Activated naive CD8-positive, alpha-beta T cell treated with anti-CD3 and anti-CD28 coated beads, Interleukin-2, amount 50 U/mL, for 24 hours (primary cell): ENCODE results near the gene CCR5.
A peak's percentile ranks its signal among the peaks of the same experiment; 100 is the strongest.

Experiments used
- ATAC-seq: fragments of 150-1000 bp; cut with Tn5 transposase; one replicate; pipeline ENCODE4 v1.10.0; 2021
- DNase-seq: peaks from one replicate; pipeline ENCODE4 v3.0.0; 2021
- H3K27ac Mint-ChIP-seq: one replicate; pipeline ENCODE4 v1.8.0; 2021; ENCODE audit warnings: mild to moderate bottlenecking, mixed read lengths
- H3K27me3 Mint-ChIP-seq: one replicate; pipeline ENCODE4 v1.8.0; 2021; ENCODE audit warnings: mixed read lengths
- H3K36me3 Mint-ChIP-seq: one replicate; pipeline ENCODE4 v1.8.0; 2021; ENCODE audit warnings: low read depth, mixed read lengths
- H3K4me1 Mint-ChIP-seq: one replicate; pipeline ENCODE4 v1.8.0; 2021; ENCODE audit warnings: mixed read lengths
- H3K4me3 Mint-ChIP-seq: one replicate; pipeline ENCODE4 v1.8.0; 2021; ENCODE audit warnings: mild to moderate bottlenecking, moderate library complexity, mixed read lengths
- H3K9me3 Mint-ChIP-seq: one replicate; pipeline ENCODE4 v1.8.0; 2021; ENCODE audit warnings: mixed read lengths

CCR5 gene

GRCh38 chr3:46353090-46353489 lies 17.7 kb upstream of the CCR5 start:
- Mint-ChIP-seq H3K9me3 (peaks cover 7% of the 10 kb centered on the region), H3K4me1 (peaks cover 65% of the 10 kb centered on the region), H3K36me3 (peaks cover 2% of the 10 kb centered on the region), H3K27ac (peak overlapping the region; percentile 25), H3K27me3 (peaks cover 29% of the 10 kb centered on the region), H3K4me3 (no peak overlapping the region)
- DNase-seq (no peak), ATAC-seq (no peak)

DNA sequence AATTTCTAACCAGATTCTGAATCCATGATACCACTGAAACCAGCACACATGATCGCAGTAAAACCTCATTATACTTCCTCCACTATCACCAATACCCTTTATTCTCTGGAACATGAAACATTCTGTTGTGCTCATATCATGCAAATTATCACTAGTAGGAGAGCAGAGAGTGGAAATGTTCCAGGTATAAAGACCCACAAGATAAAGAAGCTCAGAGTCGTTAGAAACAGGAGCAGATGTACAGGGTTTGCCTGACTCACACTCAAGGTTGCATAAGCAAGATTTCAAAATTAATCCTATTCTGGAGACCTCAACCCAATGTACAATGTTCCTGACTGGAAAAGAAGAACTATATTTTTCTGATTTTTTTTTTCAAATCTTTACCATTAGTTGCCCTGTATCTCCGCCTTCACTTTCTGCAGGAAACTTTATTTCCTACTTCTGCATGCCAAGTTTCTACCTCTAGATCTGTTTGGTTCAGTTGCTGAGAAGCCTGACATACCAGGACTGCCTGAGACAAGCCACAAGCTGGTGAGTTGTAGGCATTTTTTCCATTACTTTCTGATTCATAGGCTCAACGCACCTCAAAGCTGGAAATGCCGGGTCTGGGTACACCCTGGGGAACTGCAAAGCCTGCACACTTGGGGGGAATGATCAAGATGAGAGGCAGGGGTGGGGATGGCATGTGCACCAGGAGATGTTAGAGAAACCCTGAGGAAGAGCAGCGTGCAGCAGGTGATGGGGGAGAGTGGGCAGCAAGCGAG lies 16.9 kb upstream of the CCR5 start, which contains the start of gene CCR2:
Gene CCR2, plus strand, starts transcription at position 465 of the 764 bp plus-strand sequence. CDS start 3,417 bp downstream, outside the sequence.
- H3K27me3 Mint-ChIP-seq: peaks cover 29% of the 10 kb centered on the region
- peak within 1 kb of the TSS; percentile 37 for H3K4me3 Mint-ChIP-seq
- DNase-seq (peak; percentile 26), ATAC-seq (peak; percentile 92)
- H3K27ac Mint-ChIP-seq: peak within 1 kb of the TSS; percentile 82
- peaks cover 62% of the 10 kb centered on the region for H3K4me1 Mint-ChIP-seq
- H3K9me3 Mint-ChIP-seq: peaks cover 1% of the 10 kb centered on the region
- peaks cover under 1% of the 10 kb centered on the region for H3K36me3 Mint-ChIP-seq

- peak overlapping the region; percentile 82 for H3K27ac Mint-ChIP-seq
- H3K4me1 Mint-ChIP-seq: peaks cover 58% of the 10 kb centered on the region
- no peaks in the 10 kb centered on the region for H3K9me3 Mint-ChIP-seq
- H3K36me3 Mint-ChIP-seq: no peaks in the 10 kb centered on the region
- H3K27me3 Mint-ChIP-seq: peaks cover 29% of the 10 kb centered on the region
- no peak overlapping the region for H3K4me3 Mint-ChIP-seq
- DNase-seq: no peak
- ATAC-seq: peak; percentile 9
Observed at GRCh38 chr3:46354478-46354877, 16.3 kb upstream of the CCR5 start.

DNA sequence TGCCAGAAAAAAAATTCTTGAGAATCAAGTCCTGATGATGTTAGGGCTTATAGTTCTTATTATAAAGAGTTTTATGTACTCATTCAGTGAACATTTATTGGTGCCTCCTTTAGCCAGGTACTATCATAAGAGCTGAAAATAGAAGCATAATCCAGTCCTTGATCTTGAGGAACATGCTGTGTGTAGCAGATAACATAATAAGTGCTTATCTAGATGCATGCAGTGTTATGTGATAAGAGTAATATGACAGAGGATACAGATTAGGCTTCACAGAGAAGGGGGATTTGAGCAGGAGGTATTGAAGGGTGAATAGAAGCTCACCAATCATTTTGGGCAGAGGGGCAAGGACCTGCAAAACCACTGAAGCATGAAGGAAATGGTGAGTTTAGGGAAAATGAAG lies 15.8 kb upstream of the CCR5 start:
- ATAC-seq: no peak
- Mint-ChIP-seq H3K27ac (no peak overlapping the region), H3K36me3 (no peaks in the 10 kb centered on the region), H3K4me3 (no peak overlapping the region), H3K27me3 (peaks cover 29% of the 10 kb centered on the region), H3K9me3 (no peaks in the 10 kb centered on the region), H3K4me1 (peaks cover 58% of the 10 kb centered on the region)
- no peak for DNase-seq

GRCh38 chr3:46356276-46356675 lies 14.5 kb upstream of the CCR5 start:
- no peak overlapping the region for H3K4me3 Mint-ChIP-seq
- H3K9me3 Mint-ChIP-seq: no peaks in the 10 kb centered on the region
- ATAC-seq (no peak), DNase-seq (no peak)
- no peak overlapping the region for H3K27ac Mint-ChIP-seq
- H3K4me1 Mint-ChIP-seq: peaks cover 59% of the 10 kb centered on the region
- H3K36me3 Mint-ChIP-seq: no peaks in the 10 kb centered on the region
- peaks cover 27% of the 10 kb centered on the region for H3K27me3 Mint-ChIP-seq

DNA sequence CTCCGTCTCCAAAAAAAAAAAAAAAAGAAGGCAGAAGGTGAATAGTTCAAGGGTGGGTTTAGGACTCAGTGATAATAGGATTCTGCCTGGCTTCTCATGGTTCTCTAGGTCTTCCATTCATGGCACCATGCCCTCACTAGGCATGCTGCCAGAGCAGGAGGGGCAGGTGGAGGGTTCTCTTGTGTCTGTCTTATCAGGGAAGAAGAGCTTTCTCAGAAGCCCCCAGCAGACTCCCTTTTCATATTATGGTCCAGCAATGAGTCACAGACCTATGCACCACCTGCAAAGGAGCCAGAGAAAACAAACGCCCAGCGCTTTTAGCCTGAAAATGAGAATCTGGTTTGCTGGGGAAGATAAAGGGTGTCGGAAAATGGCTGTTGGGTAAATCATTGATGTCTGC lies 13.8 kb upstream of the CCR5 start:
- H3K27ac Mint-ChIP-seq: no peak overlapping the region
- H3K4me3 Mint-ChIP-seq: no peak overlapping the region
- peaks cover 59% of the 10 kb centered on the region for H3K4me1 Mint-ChIP-seq
- H3K36me3 Mint-ChIP-seq: no peaks in the 10 kb centered on the region
- DNase-seq (no peak), ATAC-seq (no peak)
- H3K27me3 Mint-ChIP-seq: peaks cover 25% of the 10 kb centered on the region
- no peaks in the 10 kb centered on the region for H3K9me3 Mint-ChIP-seq

GRCh38 chr3:46358466-46358865 lies 12.3 kb upstream of the CCR5 start:
- no peak overlapping the region for H3K4me3 Mint-ChIP-seq
- peaks cover 21% of the 10 kb centered on the region for H3K27me3 Mint-ChIP-seq
- no peak for DNase-seq
- ATAC-seq: no peak
- peaks cover 47% of the 10 kb centered on the region for H3K4me1 Mint-ChIP-seq
- no peaks in the 10 kb centered on the region for H3K9me3 Mint-ChIP-seq
- H3K36me3 Mint-ChIP-seq: no peaks in the 10 kb centered on the region
- no peak overlapping the region for H3K27ac Mint-ChIP-seq

DNA sequence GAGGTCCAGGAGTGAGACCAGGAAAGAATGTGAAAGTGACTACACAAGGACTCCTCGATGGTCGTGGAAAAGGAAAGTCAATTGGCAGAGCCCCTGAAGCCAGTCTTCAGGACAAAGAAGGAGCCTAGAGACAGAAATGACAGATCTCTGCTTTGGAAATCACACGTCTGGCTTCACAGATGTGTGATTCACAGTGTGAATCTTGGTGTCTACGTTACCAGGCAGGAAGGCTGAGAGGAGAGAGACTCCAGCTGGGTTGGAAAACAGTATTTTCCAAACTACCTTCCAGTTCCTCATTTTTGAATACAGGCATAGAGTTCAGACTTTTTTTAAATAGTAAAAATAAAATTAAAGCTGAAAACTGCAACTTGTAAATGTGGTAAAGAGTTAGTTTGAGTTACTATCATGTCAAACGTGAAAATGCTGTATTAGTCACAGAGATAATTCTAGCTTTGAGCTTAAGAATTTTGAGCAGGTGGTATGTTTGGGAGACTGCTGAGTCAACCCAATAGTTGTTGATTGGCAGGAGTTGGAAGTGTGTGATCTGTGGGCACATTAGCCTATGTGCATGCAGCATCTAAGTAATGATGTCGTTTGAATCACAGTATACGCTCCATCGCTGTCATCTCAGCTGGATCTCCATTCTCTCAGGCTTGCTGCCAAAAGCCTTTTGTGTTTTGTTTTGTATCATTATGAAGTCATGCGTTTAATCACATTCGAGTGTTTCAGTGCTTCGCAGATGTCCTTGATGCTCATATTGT lies 10.8 kb upstream of the CCR5 start:
- peak; percentile 85 for ATAC-seq
- Mint-ChIP-seq H3K4me1 (peaks cover 35% of the 10 kb centered on the region), H3K9me3 (no peaks in the 10 kb centered on the region), H3K4me3 (no peak overlapping the region), H3K36me3 (no peaks in the 10 kb centered on the region), H3K27ac (peak overlapping the region; percentile 44), H3K27me3 (peaks cover 17% of the 10 kb centered on the region)
- DNase-seq: no peak

GRCh38 chr3:46360907-46361306 lies 9.8 kb upstream of the CCR5 start:
- H3K36me3 Mint-ChIP-seq: no peaks in the 10 kb centered on the region
- peaks cover 10% of the 10 kb centered on the region for H3K27me3 Mint-ChIP-seq
- H3K4me3 Mint-ChIP-seq: no peak overlapping the region
- ATAC-seq (no peak), DNase-seq (no peak)
- H3K9me3 Mint-ChIP-seq: no peaks in the 10 kb centered on the region
- no peak overlapping the region for H3K27ac Mint-ChIP-seq
- H3K4me1 Mint-ChIP-seq: peaks cover 29% of the 10 kb centered on the region

DNA sequence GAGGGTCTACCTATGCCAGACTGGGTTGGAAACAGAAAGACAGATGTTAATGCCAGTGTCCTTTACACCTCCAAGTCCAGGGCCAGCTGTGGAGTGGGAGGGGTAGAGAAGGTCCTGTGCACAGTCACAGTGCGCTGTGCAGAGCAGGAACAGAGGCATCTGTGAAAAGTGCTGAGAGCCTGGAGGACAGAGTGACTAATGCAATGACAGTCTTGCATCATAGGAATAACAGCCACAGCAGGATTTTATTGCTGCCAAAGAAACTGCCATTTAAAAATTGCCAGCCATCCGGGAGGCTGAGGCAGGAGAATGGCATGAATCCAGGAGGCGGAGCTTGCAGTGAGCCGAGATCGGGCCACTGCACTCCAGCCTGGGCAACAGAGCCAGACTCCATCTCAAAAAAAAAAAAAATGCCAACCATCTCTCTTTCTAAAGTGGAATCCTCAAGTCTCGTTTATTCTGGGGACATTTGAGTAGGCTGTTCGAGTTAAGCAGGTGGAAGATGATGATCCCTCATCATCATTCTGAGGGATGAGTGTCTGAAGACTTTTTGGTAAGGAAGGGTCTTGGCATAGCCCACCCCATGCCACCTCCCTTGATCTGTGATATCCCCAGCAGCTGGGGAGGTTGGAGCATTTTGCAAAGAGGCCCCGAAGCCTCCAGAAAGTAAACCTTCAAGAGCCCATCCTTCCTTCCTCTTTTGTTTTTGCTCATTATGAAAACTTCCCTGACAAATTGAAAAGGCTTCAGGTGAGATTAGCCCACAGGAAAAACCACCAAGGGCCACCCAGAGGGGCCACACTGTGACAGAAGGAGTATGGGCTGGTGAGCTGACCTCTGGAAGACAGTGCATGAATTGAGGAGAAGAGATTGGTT lies 9.1 kb upstream of the CCR5 start:
- Mint-ChIP-seq H3K36me3 (no peaks in the 10 kb centered on the region), H3K4me1 (peaks cover 27% of the 10 kb centered on the region), H3K27ac (no peak overlapping the region), H3K27me3 (peaks cover 8% of the 10 kb centered on the region), H3K4me3 (no peak overlapping the region), H3K9me3 (no peaks in the 10 kb centered on the region)
- DNase-seq (no peak), ATAC-seq (no peak)

DNA sequence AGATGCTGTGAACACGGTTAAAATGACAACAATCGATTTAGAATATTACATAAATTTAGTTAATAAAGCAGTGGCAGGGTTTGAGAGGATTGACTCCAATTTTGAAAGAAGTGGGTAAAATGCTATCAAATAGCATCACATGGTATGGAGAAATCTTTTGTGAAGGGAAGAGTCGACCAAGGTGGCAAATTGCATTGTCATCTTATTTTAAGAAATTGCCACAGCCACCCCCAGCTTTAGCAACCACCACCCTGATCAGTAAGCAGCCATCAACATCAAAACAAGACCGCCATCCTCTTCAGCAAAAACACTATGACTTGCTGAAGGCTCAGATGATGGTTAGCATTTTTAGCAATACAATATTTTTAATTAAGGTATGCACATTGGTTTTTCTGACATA lies 5.7 kb upstream of the CCR5 start:
- Mint-ChIP-seq H3K27me3 (peaks cover 5% of the 10 kb centered on the region), H3K4me3 (no peak overlapping the region), H3K36me3 (no peaks in the 10 kb centered on the region), H3K9me3 (no peaks in the 10 kb centered on the region), H3K27ac (no peak overlapping the region), H3K4me1 (peaks cover 37% of the 10 kb centered on the region)
- ATAC-seq: no peak
- DNase-seq: no peak

DNA sequence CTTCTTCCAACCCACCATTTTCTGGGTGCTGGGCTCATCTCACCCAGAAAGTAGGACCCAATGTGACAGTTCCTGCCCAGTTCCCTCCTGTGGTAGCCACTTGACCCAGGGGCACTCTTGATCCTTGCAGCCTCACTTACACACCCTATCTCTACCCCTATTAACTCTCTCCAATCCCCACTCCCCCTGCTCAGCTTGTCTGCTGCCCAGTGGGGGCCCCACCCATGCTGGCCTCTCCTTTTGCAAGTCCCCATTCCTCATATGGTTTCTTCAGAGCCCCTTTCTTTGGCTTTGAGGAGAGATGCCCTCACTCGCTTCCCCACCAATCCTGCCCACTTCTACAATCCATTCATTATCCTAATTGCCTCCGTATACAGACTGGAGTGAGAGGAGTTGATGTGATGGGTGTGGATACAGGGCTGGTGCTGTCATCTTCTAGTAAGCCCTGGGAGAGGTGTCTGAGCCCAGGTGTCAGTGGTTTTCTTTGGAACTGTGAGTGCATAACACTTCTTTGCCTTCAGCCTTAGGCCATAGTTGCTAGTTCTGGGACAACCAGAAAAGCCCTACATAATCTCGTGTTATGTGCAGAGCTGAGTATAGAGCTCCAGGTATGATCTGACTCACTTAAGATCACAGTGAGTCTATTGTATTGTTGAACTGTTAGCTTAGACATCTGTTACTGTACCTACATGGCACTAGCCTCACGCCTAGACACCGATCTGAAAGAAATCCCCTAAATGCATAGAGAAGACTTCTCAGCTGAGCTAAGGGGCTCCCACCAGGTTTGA lies 4.8 kb upstream of the CCR5 start:
- no peak for ATAC-seq
- Mint-ChIP-seq H3K36me3 (no peaks in the 10 kb centered on the region), H3K4me1 (peaks cover 38% of the 10 kb centered on the region), H3K9me3 (no peaks in the 10 kb centered on the region), H3K27ac (no peak overlapping the region), H3K4me3 (no peak overlapping the region), H3K27me3 (peaks cover 4% of the 10 kb centered on the region)
- DNase-seq: no peak

DNA sequence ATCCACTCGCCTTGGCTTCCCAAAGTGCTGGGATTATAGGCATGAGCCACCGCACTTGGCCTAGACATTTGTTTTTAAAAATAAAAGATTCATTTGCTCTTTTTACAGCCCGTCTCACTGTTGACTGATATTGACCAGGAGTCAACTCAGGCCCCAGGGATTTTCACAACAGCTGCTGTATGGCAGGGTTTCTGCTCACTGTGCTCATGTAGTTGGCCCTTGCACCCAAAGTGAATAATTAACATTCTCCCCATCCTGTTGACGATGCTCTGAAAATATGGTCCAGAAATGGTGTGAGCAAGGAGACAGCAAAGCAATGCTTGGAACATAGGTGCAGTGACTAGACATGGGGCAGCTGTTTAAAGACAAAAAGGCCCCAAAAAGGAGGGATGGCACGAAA lies 2.9 kb upstream of the CCR5 start:
- no peaks in the 10 kb centered on the region for H3K9me3 Mint-ChIP-seq
- DNase-seq (no peak), ATAC-seq (no peak)
- H3K4me1 Mint-ChIP-seq: peaks cover 37% of the 10 kb centered on the region
- peaks cover 2% of the 10 kb centered on the region for H3K27me3 Mint-ChIP-seq
- H3K4me3 Mint-ChIP-seq: no peak overlapping the region
- H3K36me3 Mint-ChIP-seq: no peaks in the 10 kb centered on the region
- no peak overlapping the region for H3K27ac Mint-ChIP-seq

DNA sequence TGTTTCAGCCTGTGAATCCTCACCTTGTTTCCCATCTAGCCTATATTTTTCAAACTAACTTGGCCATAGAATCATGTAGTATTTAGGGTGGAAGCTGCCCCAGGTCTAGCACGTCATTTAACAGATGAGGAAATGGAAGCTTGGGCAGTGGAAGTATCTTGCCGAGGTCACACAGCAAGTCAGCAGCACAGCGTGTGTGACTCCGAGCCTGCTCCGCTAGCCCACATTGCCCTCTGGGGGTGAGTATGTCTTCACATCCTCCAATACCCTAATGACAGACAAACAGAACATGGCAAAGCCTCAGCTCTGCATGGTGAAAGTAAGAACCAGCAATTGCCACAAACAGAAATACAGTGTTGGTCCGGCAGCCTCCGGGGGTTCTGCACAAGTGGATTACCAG lies 2.2 kb upstream of the CCR5 start:
- H3K9me3 Mint-ChIP-seq: no peaks in the 10 kb centered on the region
- no peak overlapping the region for H3K4me3 Mint-ChIP-seq
- H3K27ac Mint-ChIP-seq: no peak overlapping the region
- peaks cover 39% of the 10 kb centered on the region for H3K4me1 Mint-ChIP-seq
- ATAC-seq (no peak), DNase-seq (peak; percentile 52)
- peaks cover 9% of the 10 kb centered on the region for H3K27me3 Mint-ChIP-seq
- no peaks in the 10 kb centered on the region for H3K36me3 Mint-ChIP-seq
